IPS DF 4.7 (cell line): ENCODE measurements around the gene FAM78B.

Source experiments
- DNase-seq: peaks from one replicate; pipeline ENCODE4 v3.0.0-alpha.2; 2013; ENCODE audit warnings: low spot score; ENCODE audit errors: extremely low read depth

The FAM78B gene

DNA sequence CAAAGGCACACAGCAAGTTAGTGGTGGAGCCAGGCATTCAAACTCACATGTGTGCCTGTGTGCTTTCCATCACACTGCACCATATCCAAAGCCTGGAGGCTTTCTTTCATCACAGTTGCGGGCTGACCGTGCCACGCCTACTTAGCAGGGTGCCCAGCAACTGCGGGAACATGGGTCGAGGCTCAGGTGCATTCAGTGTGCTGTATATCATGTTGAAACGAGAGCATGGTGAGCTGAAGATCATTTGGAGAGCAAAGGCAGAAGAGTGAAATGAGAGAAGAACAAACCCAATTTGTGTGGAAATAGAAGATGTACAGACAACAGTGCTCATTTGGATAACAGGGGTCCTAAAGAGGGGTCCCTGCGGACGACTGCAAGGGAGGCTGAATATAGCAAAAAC is 46.5 kb downstream of the FAM78B start:
- DNase-seq = no peak

DNA sequence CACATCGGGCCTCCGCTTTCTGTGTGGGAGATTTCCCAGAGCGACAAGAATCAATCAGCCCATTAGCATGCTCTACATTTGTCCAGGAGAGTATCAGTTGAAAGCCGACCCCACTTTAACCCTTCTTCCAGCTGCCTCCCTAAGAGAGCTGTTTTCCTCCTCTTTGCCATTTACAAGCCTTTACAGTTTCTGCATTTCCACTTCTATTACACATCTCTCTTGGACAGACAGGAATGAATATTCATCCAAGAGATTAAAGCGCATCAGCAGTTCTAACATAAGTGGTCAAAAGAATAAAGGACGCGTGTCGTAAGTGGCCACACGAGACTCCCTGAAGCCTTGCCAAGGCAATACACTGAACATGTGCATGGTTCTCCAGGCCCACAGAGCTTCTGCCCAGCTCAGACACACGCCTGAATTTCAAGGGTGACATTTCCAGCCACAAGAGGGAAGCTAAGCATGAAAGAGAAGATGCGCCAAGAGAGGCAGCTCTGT is 47.3 kb downstream of the FAM78B start:
- DNase-seq = no peak

DNA sequence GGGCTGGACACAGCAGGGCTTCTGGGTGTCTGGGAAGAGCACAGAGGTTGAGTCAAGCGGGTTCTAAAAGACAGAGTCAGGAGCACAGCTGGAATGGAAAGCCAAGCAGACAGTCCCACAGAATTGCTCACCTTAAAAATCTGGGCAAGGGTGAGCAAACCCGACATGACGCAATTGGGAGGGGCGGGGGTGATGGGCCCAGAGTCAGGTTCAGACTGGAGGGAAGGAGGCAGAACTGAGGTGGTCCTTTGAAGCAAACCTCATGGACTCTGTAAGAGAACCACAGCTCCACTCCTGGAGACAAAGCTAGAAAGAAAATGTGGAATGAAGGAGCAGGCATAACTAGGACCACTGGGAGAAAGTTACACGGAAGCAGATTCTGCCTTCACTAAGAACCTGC is 49.0 kb downstream of the FAM78B start:
- no peak for DNase-seq

DNA sequence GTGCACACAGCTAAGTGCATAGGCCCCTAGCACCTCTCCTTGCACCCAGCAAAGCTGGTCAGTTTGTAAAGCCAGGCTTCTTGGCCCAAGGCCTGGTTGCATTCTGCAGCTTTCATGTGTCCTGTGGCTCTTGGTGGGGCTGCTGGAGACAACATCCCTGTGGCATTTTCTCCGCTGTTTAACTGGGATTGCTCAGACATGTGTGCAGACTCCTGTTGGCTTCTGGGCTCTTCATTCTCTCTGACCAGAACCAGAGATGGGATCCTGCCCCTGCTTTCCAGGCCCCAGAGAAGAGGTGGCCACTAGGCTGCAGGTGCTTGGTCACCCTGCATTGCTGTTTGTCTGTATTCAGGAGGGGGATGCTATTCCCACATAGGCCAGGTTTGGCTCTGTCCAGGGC is 50.8 kb downstream of the FAM78B start:
- DNase-seq = no peak

DNA sequence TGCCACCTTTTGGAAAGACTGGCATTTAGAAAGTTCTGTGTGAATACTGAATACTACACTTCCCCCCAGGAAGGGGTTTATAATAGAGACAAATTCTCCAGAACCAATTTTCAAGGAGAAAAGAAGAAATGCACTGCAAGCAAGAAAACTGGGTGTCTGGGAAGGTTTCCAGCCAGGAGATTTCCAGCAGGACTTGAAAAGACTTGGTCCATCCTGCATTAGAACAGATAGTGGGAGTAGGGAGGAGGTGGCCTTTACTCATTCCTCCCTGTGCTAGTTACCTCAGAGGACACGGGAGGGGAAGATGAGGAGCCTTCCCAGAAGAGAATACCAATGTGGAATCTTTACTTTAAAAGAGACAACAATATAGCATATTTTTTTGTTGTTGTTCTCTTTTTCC is 52.4 kb downstream of the FAM78B start:
- no peak for DNase-seq

DNA sequence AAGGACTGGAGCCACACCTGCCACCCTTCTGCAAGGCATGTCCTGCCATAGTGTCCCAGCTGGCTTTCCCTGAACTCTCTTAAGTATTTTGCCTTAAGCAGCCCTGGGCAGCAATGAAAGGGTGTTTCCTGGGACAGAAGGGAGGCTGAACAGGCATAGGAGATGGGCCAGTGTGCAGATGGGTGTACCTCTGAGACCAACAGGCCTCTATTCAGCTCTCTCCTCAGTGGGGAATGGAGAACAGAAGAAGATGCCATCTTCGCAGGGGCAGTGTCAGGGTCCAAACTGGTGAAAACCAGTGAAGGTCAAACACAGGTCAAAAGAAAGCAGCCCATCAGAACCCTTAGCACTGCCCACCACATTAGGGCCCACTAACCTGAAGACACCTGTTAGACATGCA is 53.2 kb downstream of the FAM78B start:
- DNase-seq = no peak

DNA sequence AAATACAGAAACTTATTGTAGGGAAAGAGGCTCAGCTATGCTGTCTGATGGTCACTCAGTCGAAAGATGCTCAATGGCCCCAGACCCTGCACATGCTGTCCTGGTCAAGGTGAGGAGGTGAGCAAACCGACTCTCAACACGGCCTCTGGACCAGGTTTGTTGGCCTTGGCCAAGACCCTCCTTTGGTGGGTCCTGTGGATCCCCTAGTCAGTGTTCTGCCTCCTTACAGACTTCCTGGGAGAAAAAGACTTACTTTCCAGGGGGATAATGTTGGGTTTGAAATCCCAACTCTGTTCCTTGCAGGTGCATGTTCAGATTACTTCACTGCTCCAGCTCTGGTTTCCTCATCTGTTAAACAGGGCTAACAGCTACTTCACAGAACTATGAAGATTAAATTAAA is 53.8 kb downstream of the FAM78B start:
- DNase-seq = no peak

DNA sequence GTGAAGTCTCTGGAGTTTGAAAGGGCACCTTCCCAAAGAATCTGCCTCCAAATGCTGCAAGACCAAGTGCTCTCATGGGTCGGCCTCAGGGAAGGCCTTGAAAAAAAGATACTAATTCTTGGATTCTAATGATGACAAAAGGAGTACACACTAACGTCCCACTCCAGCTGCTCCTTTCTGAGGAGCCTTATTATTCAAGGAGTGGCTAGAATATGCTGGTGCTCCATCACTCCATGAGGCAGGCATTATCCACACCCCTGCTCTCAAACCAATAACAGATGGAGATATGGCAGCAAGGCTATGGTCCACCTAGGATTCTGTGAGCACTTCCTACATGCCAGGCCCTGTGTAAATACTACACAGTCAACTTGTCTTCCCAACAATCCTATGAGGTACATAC is 54.4 kb downstream of the FAM78B start:
- DNase-seq = no peak

DNA sequence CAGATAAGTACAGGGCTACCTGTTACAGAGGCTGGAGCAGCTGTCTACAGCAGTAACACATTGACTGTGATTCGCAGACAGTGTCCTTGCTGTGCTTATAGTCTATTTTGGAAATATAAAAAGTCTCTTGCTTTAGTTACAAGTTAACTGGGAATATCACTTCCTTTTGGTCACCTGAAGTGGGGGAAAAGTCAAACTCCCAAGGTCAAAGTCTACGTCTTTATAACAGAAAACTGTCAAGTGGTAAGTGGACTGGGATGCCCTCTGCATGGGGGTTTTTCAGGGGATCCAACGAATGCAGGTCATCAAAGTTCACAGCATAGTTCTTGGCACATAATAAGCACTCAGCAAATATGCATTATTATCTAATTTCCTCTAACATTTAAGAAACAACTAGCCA is 55.4 kb downstream of the FAM78B start:
- DNase-seq = no peak

DNA sequence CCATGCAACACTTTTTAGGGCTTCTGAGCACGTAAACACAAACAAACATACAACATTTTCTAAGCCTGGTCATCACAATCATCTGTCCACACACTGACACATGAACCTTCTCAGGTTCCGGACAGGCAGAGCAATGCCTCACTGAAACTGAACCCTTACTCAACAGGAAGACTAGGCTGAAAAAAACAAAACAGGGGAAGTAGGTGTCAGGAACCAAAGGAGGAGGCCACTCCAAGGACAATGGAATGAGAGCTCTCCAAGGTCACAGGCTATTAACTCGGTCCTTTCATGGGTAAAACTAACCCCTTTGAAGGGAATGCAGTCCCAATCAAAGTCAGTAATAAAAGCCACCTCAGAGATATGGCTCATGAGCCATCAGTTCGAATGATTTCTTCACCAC is 76.6 kb downstream of the FAM78B start:
- DNase-seq = no peak

DNA sequence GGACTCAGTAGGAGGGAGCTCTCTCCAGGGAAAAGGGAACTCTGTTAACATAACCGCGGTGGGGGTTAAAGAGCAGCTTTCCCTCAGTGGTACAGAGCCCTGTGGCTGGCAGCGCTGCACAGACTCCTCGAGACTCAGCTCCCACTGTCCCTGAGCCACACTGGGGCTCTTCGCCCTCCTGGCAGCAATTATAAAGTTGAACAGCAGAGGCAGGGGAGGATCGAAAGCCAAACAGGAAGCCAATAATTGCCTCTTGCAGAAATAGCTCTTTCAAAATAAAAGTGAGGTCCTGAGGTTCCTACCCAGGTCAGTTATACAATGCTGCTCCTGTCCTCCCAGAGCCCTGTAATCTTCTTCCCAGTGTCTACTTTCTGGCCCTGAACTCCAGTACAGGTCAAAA is 77.0 kb downstream of the FAM78B start:
- no peak for DNase-seq

DNA sequence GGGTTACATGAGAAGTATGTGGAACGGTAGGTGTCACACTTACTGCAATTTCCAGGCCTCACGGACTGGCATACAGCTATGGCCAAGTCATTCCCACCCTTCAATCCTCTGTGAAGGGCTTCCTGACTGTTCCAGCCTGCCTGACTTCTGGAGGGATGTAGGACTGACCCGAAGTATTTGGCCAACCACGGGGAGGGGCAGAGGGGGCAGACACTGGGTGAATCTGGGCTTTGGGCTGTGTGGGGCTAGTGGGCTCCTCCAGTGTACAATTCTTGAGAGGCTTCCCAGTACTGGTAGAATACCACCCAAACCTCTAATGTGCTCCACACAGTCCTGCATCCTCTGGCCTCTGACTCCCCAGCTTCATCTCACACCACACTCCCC is 78.2 kb downstream of the FAM78B start:
- no peak for DNase-seq

DNA sequence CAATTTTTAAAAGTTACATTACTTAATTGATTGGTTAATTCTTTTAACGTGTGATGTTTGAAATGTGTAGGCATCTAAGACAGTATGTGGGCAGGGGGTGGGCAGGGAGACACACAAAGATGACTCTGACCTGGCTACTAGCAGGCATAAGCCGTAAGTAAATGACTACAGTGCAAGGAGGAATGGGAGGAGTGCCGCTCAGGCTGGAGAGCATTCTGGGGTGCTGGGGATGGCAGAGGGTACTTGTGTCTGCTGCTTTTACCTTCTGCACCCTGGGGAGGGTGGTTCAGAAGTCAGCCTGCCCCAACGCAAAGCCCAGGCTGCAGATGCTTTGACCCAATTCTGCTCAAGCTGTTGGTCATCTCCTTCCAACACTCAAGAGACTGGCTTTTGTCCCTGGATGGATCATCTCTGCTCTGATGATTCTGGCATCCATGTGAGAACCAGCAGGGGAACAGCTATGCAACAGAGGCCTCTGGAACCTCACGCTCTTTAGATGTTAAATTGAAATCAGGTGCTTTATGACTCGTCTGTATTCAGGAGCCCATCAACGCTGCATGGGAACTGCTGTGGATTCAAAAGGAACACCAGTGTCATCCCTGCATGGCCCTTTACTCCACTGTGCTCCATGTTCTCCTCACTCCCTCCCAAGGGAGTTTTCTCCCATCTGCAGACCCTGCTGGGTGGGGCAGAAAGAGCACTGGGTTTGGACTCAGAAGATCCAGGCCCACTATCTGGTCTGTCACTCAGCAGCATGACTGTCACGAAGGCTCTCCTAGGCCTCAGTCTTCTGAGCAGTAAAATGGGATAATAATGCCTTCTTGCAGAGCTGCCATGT is 78.8 kb downstream of the FAM78B start:
- DNase-seq = no peak

DNA sequence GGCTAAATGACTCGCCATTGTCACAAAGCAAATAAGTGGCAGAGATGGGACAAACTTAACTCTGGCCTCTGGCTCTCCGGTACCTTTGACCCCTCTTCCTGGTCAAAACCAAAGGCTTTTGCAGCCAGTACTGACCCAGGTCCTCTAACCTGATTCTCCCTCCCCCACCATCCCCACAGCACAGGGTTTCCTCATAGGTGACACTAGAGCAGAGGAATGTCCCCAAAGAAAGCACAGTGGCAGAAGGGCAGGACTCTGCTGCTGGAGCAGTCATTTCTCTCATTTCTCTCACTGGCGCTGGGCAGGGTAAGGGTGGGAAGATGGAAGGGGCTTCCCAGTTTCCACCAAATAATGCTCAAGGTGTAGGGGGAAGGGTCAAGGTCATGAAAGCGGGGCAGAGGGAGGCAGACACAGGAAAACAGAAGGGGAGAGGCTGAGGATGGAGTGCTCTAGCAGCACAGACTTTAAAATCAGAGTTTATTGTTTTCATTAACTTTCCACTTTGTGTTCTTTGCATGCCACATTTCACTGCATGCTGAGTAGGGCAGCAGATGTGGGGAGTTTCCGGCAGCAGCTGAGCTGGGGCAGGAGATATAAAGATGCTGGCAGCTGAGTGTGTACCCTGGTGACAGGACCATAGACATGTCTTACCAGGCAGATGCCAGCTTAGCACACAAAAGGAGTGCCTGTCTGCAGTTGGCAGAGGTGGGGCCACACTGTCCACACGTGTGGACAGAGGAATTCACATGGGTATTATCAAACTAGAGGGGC is 80.5 kb downstream of the FAM78B start:
- no peak for DNase-seq

DNA sequence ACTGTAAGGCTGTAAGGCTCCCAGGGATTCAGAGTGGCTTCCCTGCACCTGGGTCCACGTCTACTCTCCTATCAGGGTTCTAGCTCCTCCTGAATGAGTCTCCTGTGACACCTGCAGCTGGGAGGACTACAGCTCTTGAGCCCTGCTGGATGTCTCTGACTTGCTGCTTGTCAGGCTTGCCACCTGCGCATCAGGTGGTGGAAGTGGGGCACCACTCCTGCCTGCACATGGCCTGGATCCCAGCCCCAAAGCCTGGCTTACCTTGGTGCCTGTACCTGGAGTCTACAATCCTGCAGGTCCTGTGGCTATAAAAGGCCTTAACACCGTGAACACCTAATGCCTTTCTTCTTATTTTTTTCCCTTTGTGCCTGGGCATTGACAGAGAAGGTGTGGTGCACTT is 82.2 kb downstream of the FAM78B start:
- no peak for DNase-seq

DNA sequence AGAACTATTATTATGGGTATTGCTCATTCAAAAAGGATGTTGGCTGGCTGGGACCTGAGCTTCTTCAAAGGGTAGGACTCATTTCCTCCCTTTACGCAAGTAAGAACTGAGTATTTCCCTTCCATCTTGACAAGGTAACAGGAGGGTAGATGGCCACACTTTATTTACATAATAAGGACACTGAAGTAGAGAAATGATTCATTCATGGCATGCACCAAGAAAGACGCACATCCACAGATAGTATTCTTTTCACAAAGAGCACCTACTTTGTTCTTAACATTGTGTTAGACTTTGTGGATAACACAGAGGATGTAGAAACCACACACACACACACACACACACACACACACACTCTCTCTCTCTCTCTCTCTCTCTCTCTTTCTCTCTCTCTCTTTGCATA is 82.9 kb downstream of the FAM78B start:
- no peak for DNase-seq

DNA sequence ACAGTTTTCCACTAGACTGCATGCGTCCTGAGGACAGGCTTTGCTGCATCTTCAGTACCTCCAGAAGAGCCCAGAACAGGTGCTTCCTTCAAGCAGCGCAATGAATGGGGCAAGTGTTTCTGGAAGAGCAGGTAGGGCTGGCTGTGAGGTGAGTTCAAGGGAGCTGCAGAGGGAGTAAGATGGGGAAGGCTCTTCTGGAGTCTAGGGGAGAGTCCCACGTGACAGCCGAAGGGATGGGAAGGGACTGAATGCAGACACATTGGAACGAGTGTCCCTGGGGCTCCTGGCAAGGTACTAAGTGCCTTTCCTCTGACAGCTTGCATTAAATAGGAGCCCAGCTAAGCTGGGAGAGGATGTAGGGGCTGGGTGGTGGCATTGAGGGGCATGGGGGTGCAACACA is 84.2 kb downstream of the FAM78B start:
- DNase-seq = no peak

DNA sequence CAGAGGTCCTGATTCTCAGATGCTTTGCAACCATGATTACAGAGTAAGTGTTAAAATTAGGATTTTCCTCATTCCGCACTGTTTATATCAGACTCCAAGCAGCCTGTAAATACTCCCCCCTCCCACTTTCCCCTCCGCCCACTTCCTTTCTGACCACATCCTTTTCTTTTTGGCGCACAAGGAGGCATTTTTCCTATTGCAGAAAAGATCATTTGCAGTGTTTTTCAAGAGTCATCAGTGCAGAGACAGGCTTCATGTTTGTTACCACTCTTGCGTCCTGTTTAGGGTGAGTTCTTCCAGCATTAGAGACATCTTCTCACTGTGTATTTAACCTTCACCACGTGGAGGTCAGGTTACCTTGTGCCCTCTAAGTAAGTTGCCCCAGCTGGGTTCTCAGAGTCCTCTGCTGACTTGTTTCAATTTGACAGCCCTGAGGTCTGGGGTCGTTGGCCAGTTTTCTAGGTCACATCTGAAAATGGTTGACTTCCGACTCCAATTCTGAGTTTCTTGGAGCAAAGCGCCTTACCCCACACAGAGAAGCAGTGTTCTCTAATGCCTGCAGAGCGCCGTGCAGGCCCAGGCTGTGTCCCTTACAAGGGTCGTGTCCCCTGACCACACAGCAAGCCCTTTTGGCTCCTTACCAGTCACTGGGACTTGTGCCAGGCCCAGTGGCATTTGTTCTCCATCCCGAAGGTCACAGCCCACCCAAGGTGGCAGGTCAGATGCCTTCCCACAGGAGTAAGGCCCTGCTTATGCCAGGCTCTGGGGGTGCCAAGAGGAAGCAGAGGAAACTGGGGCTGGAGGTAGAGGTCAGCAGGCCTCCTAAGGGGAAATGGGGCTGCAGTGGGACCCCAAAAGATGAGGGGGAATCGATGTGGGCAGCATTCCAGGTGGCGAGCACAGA is 85.6 kb downstream of the FAM78B start:
- no peak for DNase-seq

DNA sequence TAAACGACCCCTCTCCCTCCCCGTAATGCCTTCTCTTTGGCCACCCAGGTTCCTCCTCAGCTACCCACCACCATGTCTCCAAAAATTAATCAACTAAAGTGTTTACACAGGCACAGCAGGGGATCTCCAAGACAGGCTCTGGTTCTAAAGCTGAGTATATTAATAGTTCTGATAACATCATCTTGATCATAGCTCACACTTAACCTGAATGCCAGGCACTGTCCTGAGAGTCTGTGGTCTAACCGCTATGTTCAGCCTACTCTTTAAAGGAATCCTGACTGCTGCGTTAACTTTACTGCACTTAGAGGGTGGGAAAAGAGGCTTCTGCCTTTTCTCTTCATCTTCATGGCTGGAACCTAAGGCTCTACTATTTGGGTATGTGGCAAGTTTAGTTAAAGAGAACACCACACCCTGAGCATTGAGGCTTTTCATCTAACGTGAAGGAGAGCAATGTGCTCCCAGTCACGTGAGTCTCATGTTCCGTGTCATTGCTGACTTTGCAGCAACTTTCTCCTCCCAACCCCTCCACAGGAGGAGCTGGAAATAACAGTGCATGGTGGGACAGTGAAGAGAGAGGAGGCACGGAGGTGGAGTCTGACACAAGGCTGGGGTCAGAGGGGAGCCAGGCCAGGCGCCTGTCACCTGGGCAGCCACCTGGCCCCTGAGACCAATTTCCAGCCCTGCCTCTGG is 86.4 kb downstream of the FAM78B start:
- no peak for DNase-seq

DNA sequence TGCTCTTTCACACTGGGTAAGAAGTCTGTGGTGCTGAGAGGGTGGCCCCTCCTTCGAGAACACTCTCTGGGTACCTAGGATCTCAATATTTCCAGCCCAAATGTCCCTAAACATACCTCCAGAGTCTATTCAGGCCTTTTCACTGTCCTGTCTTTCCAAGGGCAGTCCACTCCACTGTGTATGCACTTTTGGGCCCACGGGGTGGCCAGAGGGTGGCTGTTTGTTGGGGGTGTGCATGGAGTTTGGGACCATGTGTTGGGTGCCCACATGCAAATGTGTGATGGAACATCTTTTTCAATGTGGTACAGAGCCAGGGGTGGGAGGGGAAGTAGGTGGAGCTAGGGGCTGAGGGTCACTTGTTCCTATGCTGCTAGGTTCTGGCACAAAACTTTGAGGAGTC is 87.5 kb downstream of the FAM78B start:
- DNase-seq = no peak

DNA sequence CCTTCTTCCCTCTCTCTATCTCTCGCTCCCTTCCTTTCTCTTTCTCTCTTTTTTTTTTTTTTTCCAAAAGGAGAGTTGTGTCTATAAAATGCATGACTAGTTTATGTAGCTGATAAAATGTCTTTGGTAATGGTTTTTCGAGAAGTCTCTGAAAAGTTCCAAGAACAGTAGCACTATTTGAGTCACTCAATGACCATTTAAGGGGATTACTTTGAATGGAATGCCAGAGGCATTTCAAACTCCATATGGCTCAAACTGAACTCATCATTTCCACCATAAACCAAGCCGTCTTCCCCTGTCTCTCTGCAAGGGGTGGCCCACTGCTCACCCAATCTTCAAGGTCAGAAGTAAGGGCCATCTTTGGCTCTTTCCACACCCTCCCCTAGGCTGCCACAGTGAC is 93.3 kb downstream of the FAM78B start:
- DNase-seq = no peak
